WTC11 (cell line): ENCODE measurements around the gene SP140. TPM values are rescaled to one million over a fixed set of nuclear protein-coding genes. Genes with fewer than 3 reads are reported as not detected.

ENCODE experiments used
- ATAC-seq: fragments of 200-7000 bp; cut with Tn5 transposase; 2 replicates; pipeline ENCODE4 v1.10.0; 2021; ENCODE audit warnings: mild to moderate bottlenecking, moderate library complexity
- CTCF ChIA-PET: fragments of 300-600 bp; sonication (Branson Sonifier 250); formaldehyde crosslinking; loops from one replicate; lab custom pipeline; 2021; ENCODE audit warnings: antibody characterized with exemption; lab: Charles Lee
- POLR2A ChIA-PET: fragments of 350-600 bp; sonication (Branson Sonifier 250); formaldehyde crosslinking; loops from one replicate; lab custom pipeline; 2021; ENCODE audit warnings: antibody characterized with exemption; lab: Charles Lee
- DNase-seq: peaks from one replicate; pipeline ENCODE4 v3.0.0; 2021; ENCODE audit warnings: low spot score
- H3K27ac Mint-ChIP-seq: 2 replicates; pipeline ENCODE4 v1.8.0; 2021; ENCODE audit warnings: mixed read lengths
- H3K27me3 Mint-ChIP-seq: 2 replicates; pipeline ENCODE4 v1.8.0; 2021; ENCODE audit warnings: low read depth, mild to moderate bottlenecking, moderate library complexity, mixed read lengths
- H3K36me3 Mint-ChIP-seq: 2 replicates; pipeline ENCODE4 v1.8.0; 2021; ENCODE audit warnings: mixed read lengths
- H3K4me1 Mint-ChIP-seq: 2 replicates; pipeline ENCODE4 v1.8.0; 2022; ENCODE audit warnings: mixed read lengths
- H3K4me3 Mint-ChIP-seq: 2 replicates; pipeline ENCODE4 v1.8.0; 2021; ENCODE audit warnings: mild to moderate bottlenecking, moderate library complexity, mixed read lengths
- H3K9me3 Mint-ChIP-seq: 2 replicates; pipeline ENCODE4 v1.8.0; 2021; ENCODE audit warnings: mixed read lengths
- CTCF ChIP-seq: fragments of 200-600 bp; IDR thresholded peaks from 2 replicates; pipeline ENCODE4 v1.8.0; 2022; ENCODE audit warnings: antibody characterized with exemption
- E2F4 ChIP-seq: sonication (generic); formaldehyde crosslinking; IDR thresholded peaks from 2 replicates; pipeline ENCODE4 v1.8.1; 2022; ENCODE audit warnings: low read depth, mild to moderate bottlenecking, moderate library complexity, missing genetic modification reagents, borderline replicate concordance
- FOXP1 ChIP-seq: sonication (generic); formaldehyde crosslinking; IDR thresholded peaks from 2 replicates; pipeline ENCODE4 v1.8.0; 2022; ENCODE audit warnings: missing genetic modification reagents, mild to moderate bottlenecking, moderate library complexity, borderline replicate concordance
- GABPB1 ChIP-seq: sonication (generic); formaldehyde crosslinking; IDR thresholded peaks from 2 replicates; pipeline ENCODE4 v1.8.1; 2023; ENCODE audit warnings: mild to moderate bottlenecking, missing genetic modification reagents
- IRF1 ChIP-seq: sonication (generic); formaldehyde crosslinking; IDR thresholded peaks from 2 replicates; pipeline ENCODE4 v1.8.0; 2023; ENCODE audit warnings: missing genetic modification reagents
- MAX ChIP-seq: sonication (generic); formaldehyde crosslinking; IDR thresholded peaks from 2 replicates; pipeline ENCODE4 v1.8.0; 2022; ENCODE audit warnings: mild to moderate bottlenecking, missing genetic modification reagents
- MXD4 ChIP-seq: fragments of 250-450 bp; sonication (Bioruptor Pico); IDR thresholded peaks from 2 replicates; pipeline ENCODE4 v1.8.0; 2021; ENCODE audit warnings: mild to moderate bottlenecking, moderate library complexity, borderline replicate concordance
- NR1H2 ChIP-seq: sonication (generic); formaldehyde crosslinking; IDR thresholded peaks from 2 replicates; pipeline ENCODE4 v1.9.0; 2021; ENCODE audit warnings: mild to moderate bottlenecking, moderate library complexity, missing genetic modification reagents
- PRDM15 ChIP-seq: sonication (generic); formaldehyde crosslinking; IDR thresholded peaks from 2 replicates; pipeline ENCODE4 v1.8.0; 2022; ENCODE audit warnings: missing genetic modification reagents
- SMAD3 ChIP-seq: sonication (generic); formaldehyde crosslinking; IDR thresholded peaks from 2 replicates; pipeline ENCODE4 v1.8.0; 2022; ENCODE audit warnings: missing genetic modification reagents, mild to moderate bottlenecking, borderline replicate concordance
- TEAD1 ChIP-seq: sonication (generic); formaldehyde crosslinking; IDR thresholded peaks from 2 replicates; pipeline ENCODE4 v1.8.0; 2022; ENCODE audit warnings: mild to moderate bottlenecking, missing genetic modification reagents
- ZMAT4 ChIP-seq: fragments of 250-450 bp; sonication (Bioruptor Pico); IDR thresholded peaks from 2 replicates; pipeline ENCODE4 v1.9.0; 2021; ENCODE audit warnings: mild to moderate bottlenecking
- ZNF281 ChIP-seq: sonication (generic); formaldehyde crosslinking; IDR thresholded peaks from 2 replicates; pipeline ENCODE4 v1.8.0; 2023; ENCODE audit warnings: mild to moderate bottlenecking, missing genetic modification reagents
- ZNF396 ChIP-seq: fragments of 250-450 bp; sonication (Bioruptor Pico); IDR thresholded peaks from 2 replicates; pipeline ENCODE4 v1.8.0; 2021; ENCODE audit warnings: mild to moderate bottlenecking, moderate library complexity, borderline replicate concordance
- total RNA-seq: library from RNA; stranded (reverse); gene quantifications from 3 replicates; pipeline ENCODE4 v1.2.3, GENCODE V29; 2021

Gene SP140
- total RNA-seq, 1 experiment from 2014 or later, result 0.66 TPM

GRCh38 chr2:230184727-230185578 lies 40.6 kb upstream of the SP140 start:
- CTCF ChIA-PET, result no interaction called here
- no peak overlapping the region for H3K27ac Mint-ChIP-seq
- POLR2A ChIA-PET, result no interaction called here
- peaks cover 9% of the 10 kb centered on the region for H3K36me3 Mint-ChIP-seq
- peaks cover 15% of the 10 kb centered on the region for H3K9me3 Mint-ChIP-seq
- DNase-seq, result no peak
- H3K4me3 Mint-ChIP-seq, result no peak overlapping the region
- H3K4me1 Mint-ChIP-seq, result peaks cover 7% of the 10 kb centered on the region
- ATAC-seq, result no peak
- TF ChIP-seq GABPB1 (CRISPR knock-in tag) (no peak), ZNF396 (CRISPR knock-in tag) (no peak), E2F4 (no peak), ZMAT4 (CRISPR knock-in tag) (no peak), SMAD3 (CRISPR knock-in tag) (no peak), PRDM15 (CRISPR knock-in tag) (no peak), IRF1 (CRISPR knock-in tag) (no peak), FOXP1 (CRISPR knock-in tag) (no peak), NR1H2 (CRISPR knock-in tag) (no peak), TEAD1 (no peak), MXD4 (no peak), ZNF281 (CRISPR knock-in tag) (no peak), CTCF (no peak), MAX (CRISPR knock-in tag) (no peak)
- peaks cover 3% of the 10 kb centered on the region for H3K27me3 Mint-ChIP-seq
